DOHH2 (cell line): Measurements from ENCODE around the gene TMEM63C.

Source experiments
- CTCF ChIP-seq: fragments of 200-600 bp; sonication (generic); IDR thresholded peaks from one replicate; pipeline ENCODE4 v1.5.1; 2014; ENCODE audit warnings: antibody characterized with exemption, mild to moderate bottlenecking, low read depth, low read length; ENCODE audit not compliant: poor library complexity, severe bottlenecking
- EZH2phosphoT487 ChIP-seq: fragments of 200-600 bp; sonication (generic); IDR thresholded peaks from 2 replicates; pipeline ENCODE4 v1.6.1; 2017; ENCODE audit warnings: borderline replicate concordance, mild to moderate bottlenecking, antibody characterized with exemption, low read length, moderate library complexity, mixed read lengths

- TF ChIP-seq EZH2phosphoT487 (no peak), CTCF (no peak)
Observed at GRCh38 chr14:77276959-77277358, 95.4 kb downstream of the TMEM63C start.
